Panc1 (cell line): Measurements from ENCODE around the gene NRCAM. TPM values are rescaled to one million over a fixed set of nuclear protein-coding genes. Genes with fewer than 3 reads are reported as not detected.

Experiments used
- ATAC-seq: fragments of 200-7000 bp; cut with Tn5 transposase; 2 replicates; pipeline ENCODE4 v1.9.1; 2020; ENCODE audit warnings: mild to moderate bottlenecking, moderate library complexity
- BruUV-seq: library from RNA; stranded (reverse); fragments of 400-500 nt; replicated peaks from 2 replicates; lab custom pipeline; 2021; lab: Mats Ljungman, UMichigan
- CTCF ChIA-PET: fragments of 300-600 bp; sonication (Branson Sonifier 250); formaldehyde crosslinking; loops from one replicate; lab custom pipeline; 2022; ENCODE audit warnings: antibody characterized with exemption; lab: Charles Lee
- POLR2A ChIA-PET: fragments of 300-600 bp; sonication (Branson Sonifier 250); formaldehyde crosslinking; loops from one replicate; lab custom pipeline; 2022; ENCODE audit warnings: antibody characterized with exemption; lab: Charles Lee
- DNase-seq: peaks from one replicate; pipeline ENCODE4 v3.0.0-alpha.2; 2010; ENCODE audit warnings: low read depth, low spot score
- H3K27ac ChIP-seq: 2 replicates; pipeline ENCODE4 v1.5.1; 2011; ENCODE audit warnings: mild to moderate bottlenecking, low read length, inconsistent platforms
- H3K27me3 ChIP-seq: fragments of 200-500 bp; sonication (Bioruptor generic); 2 replicates; pipeline ENCODE4 v1.6.0; 2014; ENCODE audit warnings: low read length, inconsistent platforms; ENCODE audit not compliant: control insufficient read depth, insufficient read depth
- H3K36me3 ChIP-seq: fragments of 200-500 bp; sonication (Bioruptor generic); 2 replicates; pipeline ENCODE4 v1.5.1; 2014; ENCODE audit warnings: inconsistent platforms, mild to moderate bottlenecking, low read length, moderate library complexity; ENCODE audit not compliant: control insufficient read depth, insufficient read depth
- H3K4me1 ChIP-seq: 2 replicates; pipeline ENCODE4 v1.5.1; 2011; ENCODE audit warnings: inconsistent platforms, mild to moderate bottlenecking, low read length, moderate library complexity; ENCODE audit not compliant: control insufficient read depth, insufficient read depth
- H3K4me3 ChIP-seq, 2 experiments: 2 replicates each; pipeline ENCODE4 v1.5.1; 2011 to 2012; ENCODE audit warnings: low read depth in 2 of 2, low read length in 2 of 2, mild to moderate bottlenecking in 2 of 2, inconsistent platforms in 1 of 2, moderate library complexity in 1 of 2
- H3K9me3 ChIP-seq: fragments of 200-500 bp; sonication (Bioruptor generic); 2 replicates; pipeline ENCODE4 v1.5.1; 2014; ENCODE audit warnings: low read depth, mild to moderate bottlenecking, inconsistent platforms, low read length, moderate library complexity; ENCODE audit not compliant: control insufficient read depth, insufficient read depth
- POLR2AphosphoS5 ChIP-seq: IDR thresholded peaks from 2 replicates; pipeline ENCODE4 v1.6.1; 2012; ENCODE audit warnings: mild to moderate bottlenecking, low read depth, low read length, moderate library complexity
- SIN3A ChIP-seq: IDR thresholded peaks from 2 replicates; pipeline ENCODE4 v1.6.1; 2012; ENCODE audit warnings: low read depth, mild to moderate bottlenecking, low read length, moderate library complexity, borderline replicate concordance; ENCODE audit not compliant: insufficient read depth
- TCF7L2 ChIP-seq: IDR thresholded peaks from 2 replicates; pipeline ENCODE4 v1.6.1; 2011; ENCODE audit warnings: mild to moderate bottlenecking, low read depth, low read length, inconsistent platforms
- in situ Hi-C: cut with HindIII; loops from 2 replicates; pipeline ENCODE4 v1.10.0; 2016; ENCODE audit warnings: low sequenced_read_pairs, low pct_unique_long_range_greater_than_20kb
- intact Hi-C: fragments of 100-400 bp; cut with micrococcal nuclease; formaldehyde crosslinking; loops from one replicate; pipeline ENCODE4 v1.10.0; 2022; ENCODE audit not compliant: unreplicated experiment
- total RNA-seq: library from RNA; stranded (reverse); gene quantifications from one replicate; pipeline ENCODE4 v1.2.1, GENCODE V29; 2021; ENCODE audit not compliant: unreplicated experiment
- TF ChIP-seq, protein P1 (sequence below), 2 experiments: IDR thresholded peaks; 2 replicates each; pipeline ENCODE4 v1.6.1; 2011 to 2012; ENCODE audit warnings: low read depth in 2 of 2, control low read depth in 1 of 2, low read length in 1 of 2, mild to moderate bottlenecking in 1 of 2, moderate library complexity in 1 of 2; ENCODE audit not compliant: insufficient read depth in 1 of 2
- TF ChIP-seq, protein P2 (sequence below): fragments of 450-650 bp; IDR thresholded peaks from 2 replicates; pipeline ENCODE4 v1.5.1; 2017; ENCODE audit warnings: mild to moderate bottlenecking

NRCAM gene
- total RNA-seq, 1 experiment from 2014 or later = 0.21 TPM

DNA sequence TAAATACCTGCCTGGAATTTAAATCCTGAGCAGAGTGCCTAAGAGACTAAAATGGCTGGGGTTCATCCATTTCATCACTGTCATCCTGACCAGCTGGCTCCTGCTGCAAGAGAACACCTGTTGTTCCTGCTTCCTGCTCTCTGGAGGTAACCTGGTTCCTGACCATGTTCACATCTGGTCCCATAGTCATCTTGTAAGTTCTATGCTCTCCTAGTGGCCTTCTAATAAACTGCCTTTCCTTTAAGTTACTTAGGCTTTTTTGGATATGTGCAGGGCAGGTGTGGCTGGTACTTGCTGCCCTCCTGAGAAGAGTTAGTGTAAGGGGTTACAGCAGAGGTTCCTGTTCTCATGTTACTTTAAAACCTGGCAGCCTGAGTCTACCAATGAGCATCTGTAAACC, 80.0 kb downstream of the NRCAM start:
- DNase-seq = no peak
- CTCF ChIA-PET = no interaction called here
- in situ Hi-C loops = no loop called here
- Histone ChIP-seq H3K4me3 (no peak overlapping the region), H3K27me3 (no peaks in the 10 kb centered on the region), H3K27ac (no peak overlapping the region), H3K4me1 (no peaks in the 10 kb centered on the region), H3K9me3 (no peaks in the 10 kb centered on the region), H3K36me3 (no peaks in the 10 kb centered on the region)
- ATAC-seq = no peak
- TF ChIP-seq, protein P1, sequence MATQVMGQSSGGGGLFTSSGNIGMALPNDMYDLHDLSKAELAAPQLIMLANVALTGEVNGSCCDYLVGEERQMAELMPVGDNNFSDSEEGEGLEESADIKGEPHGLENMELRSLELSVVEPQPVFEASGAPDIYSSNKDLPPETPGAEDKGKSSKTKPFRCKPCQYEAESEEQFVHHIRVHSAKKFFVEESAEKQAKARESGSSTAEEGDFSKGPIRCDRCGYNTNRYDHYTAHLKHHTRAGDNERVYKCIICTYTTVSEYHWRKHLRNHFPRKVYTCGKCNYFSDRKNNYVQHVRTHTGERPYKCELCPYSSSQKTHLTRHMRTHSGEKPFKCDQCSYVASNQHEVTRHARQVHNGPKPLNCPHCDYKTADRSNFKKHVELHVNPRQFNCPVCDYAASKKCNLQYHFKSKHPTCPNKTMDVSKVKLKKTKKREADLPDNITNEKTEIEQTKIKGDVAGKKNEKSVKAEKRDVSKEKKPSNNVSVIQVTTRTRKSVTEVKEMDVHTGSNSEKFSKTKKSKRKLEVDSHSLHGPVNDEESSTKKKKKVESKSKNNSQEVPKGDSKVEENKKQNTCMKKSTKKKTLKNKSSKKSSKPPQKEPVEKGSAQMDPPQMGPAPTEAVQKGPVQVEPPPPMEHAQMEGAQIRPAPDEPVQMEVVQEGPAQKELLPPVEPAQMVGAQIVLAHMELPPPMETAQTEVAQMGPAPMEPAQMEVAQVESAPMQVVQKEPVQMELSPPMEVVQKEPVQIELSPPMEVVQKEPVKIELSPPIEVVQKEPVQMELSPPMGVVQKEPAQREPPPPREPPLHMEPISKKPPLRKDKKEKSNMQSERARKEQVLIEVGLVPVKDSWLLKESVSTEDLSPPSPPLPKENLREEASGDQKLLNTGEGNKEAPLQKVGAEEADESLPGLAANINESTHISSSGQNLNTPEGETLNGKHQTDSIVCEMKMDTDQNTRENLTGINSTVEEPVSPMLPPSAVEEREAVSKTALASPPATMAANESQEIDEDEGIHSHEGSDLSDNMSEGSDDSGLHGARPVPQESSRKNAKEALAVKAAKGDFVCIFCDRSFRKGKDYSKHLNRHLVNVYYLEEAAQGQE (IDR thresholded peaks at IDR 0.05; ENCODE audit: insufficient read depth in 1 of 2, low read depth in 2 of 2, low read length in 1 of 2) = no peak
- TF ChIP-seq TCF7L2 = no peak
- POLR2A ChIA-PET = no interaction called here
- intact Hi-C loops = no loop called here
- no TSS peak for BruUV-seq

DNA sequence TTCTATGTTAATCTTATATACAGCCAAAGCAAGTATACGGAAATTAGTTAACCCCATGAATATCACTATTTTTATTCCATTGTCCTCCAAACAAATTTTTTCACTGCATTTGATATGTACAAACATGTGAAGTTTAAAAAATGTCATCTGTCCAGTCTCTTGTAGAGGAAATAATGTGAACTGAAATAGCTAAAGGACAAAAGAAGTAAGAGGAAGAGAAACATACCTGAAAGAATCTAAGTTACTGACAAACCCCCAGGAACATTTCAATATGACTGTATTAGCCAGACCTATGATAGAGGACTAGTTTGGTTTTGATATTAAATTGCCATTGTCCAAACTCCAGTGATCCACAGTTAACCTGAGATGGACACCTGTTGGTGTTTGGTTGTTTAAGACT, 80.6 kb downstream of the NRCAM start:
- DNase-seq = no peak
- Histone ChIP-seq H3K4me3 (no peak overlapping the region), H3K36me3 (no peaks in the 10 kb centered on the region), H3K27ac (no peak overlapping the region), H3K27me3 (no peaks in the 10 kb centered on the region), H3K9me3 (no peaks in the 10 kb centered on the region), H3K4me1 (no peaks in the 10 kb centered on the region)
- BruUV-seq = no TSS peak
- in situ Hi-C loops = no loop called here
- ChIA-PET CTCF (no interaction called here), POLR2A (no interaction called here)
- TF ChIP-seq, protein P2, sequence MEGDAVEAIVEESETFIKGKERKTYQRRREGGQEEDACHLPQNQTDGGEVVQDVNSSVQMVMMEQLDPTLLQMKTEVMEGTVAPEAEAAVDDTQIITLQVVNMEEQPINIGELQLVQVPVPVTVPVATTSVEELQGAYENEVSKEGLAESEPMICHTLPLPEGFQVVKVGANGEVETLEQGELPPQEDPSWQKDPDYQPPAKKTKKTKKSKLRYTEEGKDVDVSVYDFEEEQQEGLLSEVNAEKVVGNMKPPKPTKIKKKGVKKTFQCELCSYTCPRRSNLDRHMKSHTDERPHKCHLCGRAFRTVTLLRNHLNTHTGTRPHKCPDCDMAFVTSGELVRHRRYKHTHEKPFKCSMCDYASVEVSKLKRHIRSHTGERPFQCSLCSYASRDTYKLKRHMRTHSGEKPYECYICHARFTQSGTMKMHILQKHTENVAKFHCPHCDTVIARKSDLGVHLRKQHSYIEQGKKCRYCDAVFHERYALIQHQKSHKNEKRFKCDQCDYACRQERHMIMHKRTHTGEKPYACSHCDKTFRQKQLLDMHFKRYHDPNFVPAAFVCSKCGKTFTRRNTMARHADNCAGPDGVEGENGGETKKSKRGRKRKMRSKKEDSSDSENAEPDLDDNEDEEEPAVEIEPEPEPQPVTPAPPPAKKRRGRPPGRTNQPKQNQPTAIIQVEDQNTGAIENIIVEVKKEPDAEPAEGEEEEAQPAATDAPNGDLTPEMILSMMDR = no peak
- no peak for TF ChIP-seq POLR2AphosphoS5
- no peak for TF ChIP-seq SIN3A
- TF ChIP-seq TCF7L2 = no peak
- TF ChIP-seq, protein P1 (IDR thresholded peaks at IDR 0.05; ENCODE audit: insufficient read depth in 1 of 2, low read depth in 2 of 2, low read length in 1 of 2) = no peak
- intact Hi-C loops = no loop called here
- no peak for ATAC-seq
